ENCODE data around the gene MDGA2. TPM values are rescaled to one million over a fixed set of nuclear protein-coding genes. Genes with fewer than 3 reads are reported as not detected.

MDGA2 gene
- total RNA-seq, 1 donor from 2014 or later = 8.7 TPM

GRCh38 chr14:47057364-47057763 is 618.0 kb downstream of the MDGA2 start:
- peaks cover 4% of the 10 kb centered on the region for H3K4me1 Mint-ChIP-seq
- no peak overlapping the region for H3K27ac Mint-ChIP-seq (ENCODE audit: unreplicated experiment)
- H3K27me3 Mint-ChIP-seq (ENCODE audit: low read depth) = no peaks in the 10 kb centered on the region
- H3K9me3 Mint-ChIP-seq = no peaks in the 10 kb centered on the region
- no peak overlapping the region for H3K4me3 Mint-ChIP-seq
- no peaks in the 10 kb centered on the region for H3K36me3 Mint-ChIP-seq (ENCODE audit: low read depth)
- no peak for DNase-seq (ENCODE audit: low read depth, low spot score)
- TF ChIP-seq CTCF (conservative IDR thresholded peaks at IDR 0.05) = no peak

- H3K4me3 Mint-ChIP-seq = no peak overlapping the region
- H3K4me1 Mint-ChIP-seq = no peaks in the 10 kb centered on the region
- H3K9me3 Mint-ChIP-seq = no peaks in the 10 kb centered on the region
- TF ChIP-seq CTCF (conservative IDR thresholded peaks at IDR 0.05) = no peak
- no peak overlapping the region for H3K27ac Mint-ChIP-seq (ENCODE audit: unreplicated experiment)
- DNase-seq (ENCODE audit: low read depth, low spot score) = no peak
- H3K27me3 Mint-ChIP-seq (ENCODE audit: low read depth) = no peaks in the 10 kb centered on the region
- H3K36me3 Mint-ChIP-seq (ENCODE audit: low read depth) = no peaks in the 10 kb centered on the region
Observed at GRCh38 chr14:47044841-47045240, 630.6 kb downstream of the MDGA2 start.

GRCh38 chr14:47040550-47040949 is 634.9 kb downstream of the MDGA2 start:
- Mint-ChIP-seq H3K27me3 (ENCODE audit: low read depth) (no peaks in the 10 kb centered on the region), H3K4me3 (no peak overlapping the region), H3K27ac (ENCODE audit: unreplicated experiment) (no peak overlapping the region), H3K4me1 (no peaks in the 10 kb centered on the region), H3K36me3 (ENCODE audit: low read depth) (no peaks in the 10 kb centered on the region), H3K9me3 (no peaks in the 10 kb centered on the region)
- DNase-seq (ENCODE audit: low read depth, low spot score) = no peak
- TF ChIP-seq CTCF (conservative IDR thresholded peaks at IDR 0.05) = peak; percentile 52

GRCh38 chr14:47039336-47039735 is 636.1 kb downstream of the MDGA2 start:
- H3K27me3 Mint-ChIP-seq (ENCODE audit: low read depth) = no peaks in the 10 kb centered on the region
- H3K4me3 Mint-ChIP-seq = no peak overlapping the region
- H3K4me1 Mint-ChIP-seq = no peaks in the 10 kb centered on the region
- TF ChIP-seq CTCF (conservative IDR thresholded peaks at IDR 0.05) = no peak
- H3K27ac Mint-ChIP-seq (ENCODE audit: unreplicated experiment) = no peak overlapping the region
- DNase-seq (ENCODE audit: low read depth, low spot score) = no peak
- no peaks in the 10 kb centered on the region for H3K9me3 Mint-ChIP-seq
- no peaks in the 10 kb centered on the region for H3K36me3 Mint-ChIP-seq (ENCODE audit: low read depth)

- no peaks in the 10 kb centered on the region for H3K36me3 Mint-ChIP-seq (ENCODE audit: low read depth)
- no peak overlapping the region for H3K27ac Mint-ChIP-seq (ENCODE audit: unreplicated experiment)
- H3K4me1 Mint-ChIP-seq = peaks cover 5% of the 10 kb centered on the region
- no peaks in the 10 kb centered on the region for H3K9me3 Mint-ChIP-seq
- DNase-seq (ENCODE audit: low read depth, low spot score) = no peak
- no peaks in the 10 kb centered on the region for H3K27me3 Mint-ChIP-seq (ENCODE audit: low read depth)
- TF ChIP-seq CTCF (conservative IDR thresholded peaks at IDR 0.05) = no peak
- H3K4me3 Mint-ChIP-seq = no peak overlapping the region
Observed at GRCh38 chr14:47022721-47023120, 652.7 kb downstream of the MDGA2 start.

- H3K4me3 Mint-ChIP-seq = no peak overlapping the region
- H3K9me3 Mint-ChIP-seq = no peaks in the 10 kb centered on the region
- H3K27me3 Mint-ChIP-seq (ENCODE audit: low read depth) = no peaks in the 10 kb centered on the region
- H3K36me3 Mint-ChIP-seq (ENCODE audit: low read depth) = no peaks in the 10 kb centered on the region
- TF ChIP-seq CTCF (conservative IDR thresholded peaks at IDR 0.05) = no peak
- DNase-seq (ENCODE audit: low read depth, low spot score) = no peak
- H3K27ac Mint-ChIP-seq (ENCODE audit: unreplicated experiment) = no peak overlapping the region
- peaks cover 5% of the 10 kb centered on the region for H3K4me1 Mint-ChIP-seq
Observed at GRCh38 chr14:47020500-47020899, 654.9 kb downstream of the MDGA2 start.
